ENCODE data around the gene CALN1.
"Not testable (repeated sequence)": the region's sequence is repeated elsewhere in the genome, so short reads cannot be mapped to it uniquely, and the experiment has no call there.

Gene CALN1

DNA sequence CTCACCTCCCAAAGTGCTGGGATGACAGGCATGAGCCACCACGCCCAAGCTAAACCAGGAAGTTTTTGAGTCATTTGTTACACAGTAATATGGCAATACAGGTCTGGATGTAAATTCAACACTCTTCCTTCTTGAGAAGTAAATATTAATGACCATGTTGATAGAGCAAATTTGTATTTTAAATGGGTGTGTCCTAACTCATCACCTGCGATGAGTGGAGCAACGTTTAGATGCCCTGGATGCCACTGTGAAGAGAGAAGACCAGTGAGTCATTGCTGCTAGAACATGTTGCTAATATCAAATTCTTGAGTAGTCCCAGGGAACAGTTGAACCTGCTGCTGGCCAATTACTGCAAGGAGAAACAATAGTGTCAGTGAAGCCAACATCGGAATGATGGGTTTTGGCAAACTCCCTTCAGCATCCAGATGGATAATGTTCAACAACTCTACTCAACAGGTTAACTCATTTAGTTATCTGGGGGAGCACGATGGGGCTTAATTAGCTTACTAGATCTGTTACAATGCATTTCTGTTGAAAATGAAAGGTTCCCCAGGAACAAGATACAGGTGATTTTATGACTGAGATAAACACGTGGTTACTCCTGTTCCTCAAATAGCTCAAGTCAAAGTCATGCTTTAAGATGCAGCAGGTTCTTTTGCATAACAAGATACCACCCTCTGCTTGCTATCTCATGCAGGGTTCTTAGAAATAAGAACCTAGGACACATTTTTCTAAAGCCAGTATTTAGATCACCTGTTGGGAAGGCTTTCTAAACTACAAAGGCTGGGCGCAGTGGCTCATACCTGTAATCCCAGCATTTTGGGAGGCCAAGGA, 146.8 kb downstream of the CALN1 start:
- DNase-seq: no peak

DNA sequence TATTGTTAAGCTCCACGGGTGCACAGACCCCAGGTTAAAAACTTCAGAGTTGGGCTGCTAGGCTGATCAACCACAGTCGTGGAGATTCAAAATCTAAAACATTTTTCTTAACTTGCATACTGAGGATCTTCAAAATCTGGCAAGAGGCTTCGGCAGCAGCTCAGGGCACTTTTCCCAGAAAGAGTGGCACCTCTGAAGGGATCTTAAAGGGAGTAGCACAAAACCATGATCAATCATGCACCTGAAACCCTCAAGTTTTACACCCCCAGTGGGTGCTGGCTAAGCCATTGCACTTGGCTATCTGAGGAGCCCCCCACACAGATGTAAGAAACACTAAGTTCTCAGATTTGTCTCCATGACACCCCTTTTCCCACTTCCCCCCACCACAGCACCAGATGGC, 151.7 kb downstream of the CALN1 start:
- DNase-seq: no peak

GRCh38 chr7:72258074-72258473, 154.1 kb downstream of the CALN1 start:
- DNase-seq: no peak

DNA sequence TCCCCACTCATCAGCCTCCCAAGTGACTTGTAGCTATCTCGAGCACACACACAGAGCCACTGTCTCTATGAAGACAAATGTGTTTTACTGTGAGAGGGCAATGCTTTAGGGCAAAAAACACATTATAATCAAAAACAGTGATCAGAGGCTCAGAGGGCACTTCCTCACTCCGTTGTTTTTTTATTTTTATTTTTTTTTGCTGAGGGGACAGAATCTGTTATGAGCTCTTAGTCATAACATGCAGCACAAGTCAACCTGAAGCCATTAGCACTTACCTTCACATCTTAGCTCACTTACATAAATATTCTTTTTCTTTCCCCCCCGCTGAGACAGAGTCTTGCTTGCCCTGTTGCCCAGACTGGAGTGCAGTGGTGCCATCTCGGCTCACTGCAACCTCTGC, 157.7 kb downstream of the CALN1 start:
- DNase-seq: no peak

- no peak for DNase-seq
These were observed 163.0 kb downstream of the CALN1 start for GRCh38 chr7:72249106-72249505.

- no peak for DNase-seq
These were observed 167.2 kb downstream of the CALN1 start for GRCh38 chr7:72244826-72245398.

GRCh38 chr7:72243329-72243728, 168.8 kb downstream of the CALN1 start:
- no peak for DNase-seq

- DNase-seq: no peak
These were observed 176.8 kb downstream of the CALN1 start for GRCh38 chr7:72235351-72235750.

- DNase-seq: no peak
These were observed 178.1 kb downstream of the CALN1 start for GRCh38 chr7:72234086-72234485.

DNA sequence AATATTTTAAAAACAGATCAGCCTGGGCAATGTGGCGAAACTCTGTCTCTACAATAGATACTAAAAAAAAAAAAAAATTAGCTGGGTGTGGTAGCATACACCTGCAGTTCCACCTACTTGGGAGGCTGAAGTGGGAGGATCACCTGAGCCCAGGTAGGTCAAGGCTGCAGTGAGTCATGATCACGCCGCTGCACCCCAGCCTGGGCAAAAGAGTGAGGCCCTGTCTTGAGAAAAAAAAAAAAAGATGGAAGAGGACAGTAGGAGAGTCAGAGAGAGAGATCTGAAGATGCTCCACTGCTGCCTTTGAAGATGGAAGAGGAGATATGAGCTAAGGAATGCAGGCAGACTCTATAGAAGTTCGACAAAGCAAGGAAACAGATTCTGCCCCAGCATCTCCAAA, 181.9 kb downstream of the CALN1 start:
- DNase-seq: no peak

GRCh38 chr7:72223351-72223750, 188.8 kb downstream of the CALN1 start:
- no peak for DNase-seq

- DNase-seq: no peak
These were observed 190.0 kb downstream of the CALN1 start for GRCh38 chr7:72222136-72222535.

DNA sequence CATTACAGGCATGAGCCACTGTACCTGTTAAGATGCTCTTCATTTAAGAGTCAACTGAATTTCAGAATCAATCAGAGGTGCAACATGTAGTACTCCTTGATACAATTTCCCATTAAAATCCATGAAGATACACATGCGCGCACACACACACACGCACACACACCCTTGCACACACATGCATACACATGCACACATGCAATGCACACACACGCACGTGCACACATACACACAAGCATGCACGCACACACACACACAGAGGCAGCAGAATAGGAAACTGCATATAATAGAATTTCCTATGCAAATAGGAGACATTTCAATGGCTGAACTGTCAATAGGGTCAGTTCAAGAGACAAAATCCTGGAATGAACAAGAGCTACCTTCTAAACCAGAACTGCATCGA, 192.6 kb downstream of the CALN1 start:
- no peak for DNase-seq

- no peak for DNase-seq
These were observed 195.0 kb downstream of the CALN1 start for GRCh38 chr7:72217151-72217550.

DNA sequence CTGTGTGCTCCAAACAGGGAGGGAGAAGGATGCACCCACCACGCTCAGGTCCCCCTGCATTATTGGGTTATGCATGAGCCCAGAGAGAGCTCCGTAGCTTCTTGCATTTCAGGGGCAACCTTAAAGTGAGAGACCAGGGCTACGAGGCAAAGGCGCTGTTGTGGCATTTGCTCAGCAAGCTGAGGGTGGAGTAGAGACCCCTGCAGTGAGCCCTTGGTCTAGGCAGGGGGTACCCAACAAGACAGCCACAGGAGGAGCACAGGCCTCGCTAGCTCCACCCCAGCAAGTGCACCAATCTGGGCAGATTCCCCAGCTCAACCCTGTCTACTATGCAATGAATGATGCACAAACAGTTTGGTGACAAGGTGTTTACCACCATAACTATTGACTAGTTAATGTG, 198.4 kb downstream of the CALN1 start:
- no peak for DNase-seq

GRCh38 chr7:72213081-72213480, 199.1 kb downstream of the CALN1 start:
- DNase-seq: no peak

DNA sequence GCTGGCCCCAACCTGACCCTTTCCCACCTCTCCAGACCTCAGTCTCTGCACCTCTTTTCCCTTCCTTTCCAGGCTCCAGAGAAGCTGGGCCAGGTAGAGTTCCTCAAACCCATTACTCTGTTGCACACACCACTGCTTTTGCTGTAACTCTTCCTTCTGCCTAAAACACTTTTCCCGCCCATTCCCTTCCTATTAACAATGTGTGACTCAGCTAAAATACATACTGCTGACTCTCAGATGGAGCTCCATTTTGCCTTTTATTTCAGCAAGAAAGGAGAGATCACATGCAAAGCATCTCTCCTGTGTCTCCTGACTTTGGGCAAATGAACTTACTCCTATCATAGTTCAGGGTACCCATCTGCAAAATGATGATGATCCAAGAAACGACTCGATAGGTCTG, 201.0 kb downstream of the CALN1 start:
- DNase-seq: no peak

- not testable (repeated sequence) for DNase-seq
These were observed 203.1 kb downstream of the CALN1 start for GRCh38 chr7:72209006-72209405.

DNA sequence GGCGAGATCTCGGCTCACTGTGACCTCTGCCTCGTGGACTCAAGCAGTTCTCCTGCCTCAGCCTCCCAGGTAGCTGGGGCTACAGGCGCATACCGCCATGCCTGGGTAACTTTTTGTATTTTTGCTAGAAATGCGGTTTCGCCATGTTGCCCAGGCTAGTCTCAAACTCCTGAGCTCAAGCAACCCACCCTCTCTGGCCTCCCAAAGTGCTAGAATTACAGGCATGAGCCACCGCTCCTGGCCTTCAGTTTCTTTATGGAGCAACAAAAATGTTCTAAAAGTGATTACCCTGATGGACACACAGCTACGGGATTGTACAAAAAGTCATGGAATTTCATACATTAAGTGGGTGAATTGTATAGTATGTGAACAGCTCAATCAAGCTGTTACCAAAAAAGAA, 216.0 kb downstream of the CALN1 start:
- DNase-seq: no peak

- no peak for DNase-seq
These were observed 221.2 kb downstream of the CALN1 start for GRCh38 chr7:72190919-72191318.

DNA sequence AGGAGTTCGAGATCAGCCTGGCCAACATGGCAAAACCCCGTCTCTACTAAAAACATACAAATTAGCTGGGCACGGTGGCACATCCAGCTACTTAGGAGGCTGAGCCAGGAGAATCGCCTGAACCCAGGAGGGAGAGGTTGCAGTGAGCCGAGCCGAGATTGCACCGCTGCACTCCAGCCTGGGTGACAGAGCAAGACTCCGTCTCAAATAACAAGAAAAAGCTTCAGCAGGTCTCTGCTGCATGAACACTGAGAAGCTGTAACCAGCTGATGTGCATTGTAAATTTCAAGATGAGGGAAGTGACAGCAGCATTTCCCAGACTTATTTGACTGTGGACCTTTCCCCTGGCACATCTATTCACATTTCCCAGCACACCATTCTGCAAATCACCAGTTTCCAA, 222.0 kb downstream of the CALN1 start:
- no peak for DNase-seq

DNA sequence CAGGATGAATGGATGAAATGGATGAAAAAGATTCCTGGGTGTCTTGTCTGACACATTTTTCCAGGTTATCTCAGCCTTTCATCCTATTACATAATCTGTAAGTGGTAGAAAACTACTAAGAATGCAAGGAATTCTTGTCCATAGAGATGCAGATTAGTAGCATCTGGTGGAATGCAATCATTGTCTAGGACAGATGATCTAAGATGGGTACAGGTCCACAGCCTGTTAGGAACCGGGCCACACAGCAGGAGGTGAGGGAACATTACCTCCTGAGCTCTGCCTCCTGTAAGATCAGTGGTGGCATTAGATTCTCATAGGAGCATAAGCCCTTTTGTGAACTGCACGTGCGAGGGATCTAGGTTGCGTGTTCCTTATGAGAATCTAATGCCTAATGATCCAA, 225.0 kb downstream of the CALN1 start:
- DNase-seq: no peak

GRCh38 chr7:72183835-72184234, 228.3 kb downstream of the CALN1 start:
- DNase-seq: no peak

- DNase-seq: no peak
These were observed 230.1 kb downstream of the CALN1 start for GRCh38 chr7:72182036-72182435.

GRCh38 chr7:72176875-72177274, 235.3 kb downstream of the CALN1 start:
- no peak for DNase-seq
